ENCODE data around the gene AATF.
A peak's percentile ranks its signal among the peaks of the same experiment; 100 is the strongest.

Gene AATF

DNA sequence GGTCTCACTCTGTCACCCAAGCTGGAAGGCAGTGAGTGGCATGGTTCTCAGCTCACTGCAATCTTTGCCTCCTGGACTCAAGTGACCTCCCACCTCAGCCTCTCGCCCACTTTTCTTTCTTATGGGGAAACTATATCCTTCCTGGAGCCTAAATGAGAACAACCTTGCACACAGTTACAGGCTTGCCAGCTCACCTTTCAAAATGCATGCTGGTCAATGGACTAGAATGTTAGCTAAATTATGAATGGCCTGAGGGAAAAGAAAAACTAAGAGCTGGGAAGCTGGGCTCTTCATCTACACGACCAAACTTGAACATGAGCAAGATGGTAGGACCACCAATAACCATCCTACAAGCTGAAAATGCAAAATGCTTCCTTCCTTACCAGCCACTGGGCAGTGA lies 22.1 kb upstream of the AATF start:
- Histone ChIP-seq H3K79me2 (ENCODE audit: low read length) (no peaks in the 10 kb centered on the region), H3K4me2 (ENCODE audit: low read depth, low read length) (no peak overlapping the region), H3K9me2 (replicated peaks; ENCODE audit: insufficient read depth, low read length) (no peaks in the 10 kb centered on the region), H3K4me1 (ENCODE audit: low read length) (peaks cover 4% of the 10 kb centered on the region; the same call in 1 of the 2 replicates), H3K4me3 (ENCODE audit: low read length) (no peak overlapping the region), H3K9me3 (replicated peaks; ENCODE audit: insufficient read depth, low read length) (no peaks in the 10 kb centered on the region), H2AFZ (ENCODE audit: low read length) (no peak overlapping the region), H3K9ac (ENCODE audit: low read length) (no peak overlapping the region), H3F3A (ENCODE audit: insufficient read depth, low read length) (no peaks in the 10 kb centered on the region), H3K36me3 (replicated peaks; ENCODE audit: insufficient read depth, low read length) (no peaks in the 10 kb centered on the region), H3K27me3 (replicated peaks; ENCODE audit: insufficient read depth, low read length) (peaks cover 30% of the 10 kb centered on the region), H3K27ac (ENCODE audit: low read length) (no peak overlapping the region), H4K20me1 (ENCODE audit: insufficient read depth, low read length) (no peaks in the 10 kb centered on the region)
- DNase-seq: no peak
- TF ChIP-seq EZH2 (optimal IDR thresholded peaks at IDR 0.05; ENCODE audit: low read depth, low read length) (no peak), EZH2phosphoT487 (IDR thresholded peaks at IDR 0.05; ENCODE audit: low read length) (no peak)
- TF ChIP-seq, protein P1, sequence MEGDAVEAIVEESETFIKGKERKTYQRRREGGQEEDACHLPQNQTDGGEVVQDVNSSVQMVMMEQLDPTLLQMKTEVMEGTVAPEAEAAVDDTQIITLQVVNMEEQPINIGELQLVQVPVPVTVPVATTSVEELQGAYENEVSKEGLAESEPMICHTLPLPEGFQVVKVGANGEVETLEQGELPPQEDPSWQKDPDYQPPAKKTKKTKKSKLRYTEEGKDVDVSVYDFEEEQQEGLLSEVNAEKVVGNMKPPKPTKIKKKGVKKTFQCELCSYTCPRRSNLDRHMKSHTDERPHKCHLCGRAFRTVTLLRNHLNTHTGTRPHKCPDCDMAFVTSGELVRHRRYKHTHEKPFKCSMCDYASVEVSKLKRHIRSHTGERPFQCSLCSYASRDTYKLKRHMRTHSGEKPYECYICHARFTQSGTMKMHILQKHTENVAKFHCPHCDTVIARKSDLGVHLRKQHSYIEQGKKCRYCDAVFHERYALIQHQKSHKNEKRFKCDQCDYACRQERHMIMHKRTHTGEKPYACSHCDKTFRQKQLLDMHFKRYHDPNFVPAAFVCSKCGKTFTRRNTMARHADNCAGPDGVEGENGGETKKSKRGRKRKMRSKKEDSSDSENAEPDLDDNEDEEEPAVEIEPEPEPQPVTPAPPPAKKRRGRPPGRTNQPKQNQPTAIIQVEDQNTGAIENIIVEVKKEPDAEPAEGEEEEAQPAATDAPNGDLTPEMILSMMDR (IDR thresholded peaks at IDR 0.05; ENCODE audit: low read length): no peak

DNA sequence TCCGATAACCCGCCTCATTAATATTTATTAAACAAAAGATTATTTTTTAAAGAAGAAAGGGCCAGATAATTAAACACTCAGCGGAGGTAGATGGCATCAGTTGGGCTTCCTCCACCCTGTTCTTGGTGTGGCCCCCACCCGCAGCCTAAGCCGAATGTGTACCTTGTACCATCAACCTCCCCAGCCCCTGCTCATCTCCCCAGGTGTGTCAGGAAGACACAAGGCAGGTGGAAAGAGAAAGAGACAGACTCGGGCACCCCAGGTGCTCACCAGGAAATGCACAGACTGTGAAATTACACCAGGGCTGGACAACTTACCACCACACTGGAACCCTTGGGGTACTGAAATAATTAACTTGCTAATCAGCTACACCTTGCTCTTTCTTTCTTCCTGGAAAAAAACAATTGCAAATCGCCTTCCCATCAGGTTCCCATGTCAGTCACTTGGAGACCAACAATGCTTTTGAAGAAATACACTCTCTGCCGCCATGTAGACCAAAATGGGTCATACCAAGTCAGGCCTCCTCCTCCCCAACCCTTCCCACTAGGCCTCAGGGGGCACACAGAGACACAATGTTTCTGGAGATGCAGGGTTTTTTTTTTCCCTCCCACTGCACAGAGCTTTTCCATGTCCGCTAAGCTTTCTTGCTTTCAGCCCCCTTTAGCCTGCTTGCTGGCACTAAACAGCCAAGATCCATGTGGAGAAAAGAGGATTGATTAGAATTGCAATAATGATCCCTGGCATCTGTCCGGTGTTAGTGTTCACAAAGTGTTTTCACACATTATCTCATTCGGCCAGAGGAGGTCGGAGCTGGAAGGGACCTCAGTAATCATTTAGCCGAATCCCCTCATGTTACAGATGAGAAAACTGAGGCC lies 20.0 kb upstream of the AATF start:
- Histone ChIP-seq H3K9me2 (replicated peaks; ENCODE audit: insufficient read depth, low read length) (no peaks in the 10 kb centered on the region), H4K20me1 (ENCODE audit: insufficient read depth, low read length) (no peaks in the 10 kb centered on the region), H3K9ac (ENCODE audit: low read length) (no peak overlapping the region), H3K79me2 (ENCODE audit: low read length) (no peaks in the 10 kb centered on the region), H3K4me3 (ENCODE audit: low read length) (no peak overlapping the region), H3K4me2 (ENCODE audit: low read depth, low read length) (peak overlapping the region; percentile 42), H3K36me3 (replicated peaks; ENCODE audit: insufficient read depth, low read length) (no peaks in the 10 kb centered on the region), H2AFZ (ENCODE audit: low read length) (peak overlapping the region; percentile 54; the same call in 1 of the 2 replicates), H3K27me3 (replicated peaks; ENCODE audit: insufficient read depth, low read length) (peaks cover 48% of the 10 kb centered on the region), H3K4me1 (ENCODE audit: low read length) (peaks cover 4% of the 10 kb centered on the region; the same call in 1 of the 2 replicates), H3K9me3 (replicated peaks; ENCODE audit: insufficient read depth, low read length) (no peaks in the 10 kb centered on the region), H3F3A (ENCODE audit: insufficient read depth, low read length) (no peaks in the 10 kb centered on the region), H3K27ac (ENCODE audit: low read length) (no peak overlapping the region)
- TF ChIP-seq EZH2 (optimal IDR thresholded peaks at IDR 0.05; ENCODE audit: low read depth, low read length): no peak
- TF ChIP-seq, protein P1 (IDR thresholded peaks at IDR 0.05; ENCODE audit: low read length): no peak
- no peak for DNase-seq

GRCh38 chr17:36929851-36930582 lies 18.7 kb upstream of the AATF start:
- Histone ChIP-seq H3F3A (ENCODE audit: insufficient read depth, low read length) (no peaks in the 10 kb centered on the region), H3K9ac (ENCODE audit: low read length) (no peak overlapping the region), H3K27me3 (replicated peaks; ENCODE audit: insufficient read depth, low read length) (peaks cover 61% of the 10 kb centered on the region), H3K9me2 (replicated peaks; ENCODE audit: insufficient read depth, low read length) (no peaks in the 10 kb centered on the region), H3K36me3 (replicated peaks; ENCODE audit: insufficient read depth, low read length) (no peaks in the 10 kb centered on the region), H3K79me2 (ENCODE audit: low read length) (no peaks in the 10 kb centered on the region), H3K4me3 (ENCODE audit: low read length) (no peak overlapping the region), H3K4me2 (ENCODE audit: low read depth, low read length) (no peak overlapping the region), H4K20me1 (ENCODE audit: insufficient read depth, low read length) (no peaks in the 10 kb centered on the region), H3K4me1 (ENCODE audit: low read length) (peaks cover 4% of the 10 kb centered on the region; the same call in 1 of the 2 replicates), H3K9me3 (replicated peaks; ENCODE audit: insufficient read depth, low read length) (no peaks in the 10 kb centered on the region), H2AFZ (ENCODE audit: low read length) (no peak overlapping the region), H3K27ac (ENCODE audit: low read length) (no peak overlapping the region)
- TF ChIP-seq EZH2phosphoT487 (IDR thresholded peaks at IDR 0.05; ENCODE audit: low read length) (no peak), EZH2 (optimal IDR thresholded peaks at IDR 0.05; ENCODE audit: low read depth, low read length) (no peak)
- TF ChIP-seq, protein P1 (IDR thresholded peaks at IDR 0.05; ENCODE audit: low read length): no peak
- no peak for DNase-seq
